Adipose tissue (tissue), 3 donors: Measurements from ENCODE around the gene PIGL. TPM values are rescaled to one million over a fixed set of nuclear protein-coding genes. Genes with fewer than 3 reads are reported as not detected.

Experiments
- H3K27ac ChIP-seq: one replicate; pipeline ENCODE4 v1.5.1; 2013; ENCODE audit warnings: low read depth, low read length
- WGBS, 3 donors: extraction: QIAGEN DNeasy Blood & Tissue Kit; methylation state at CpG; one replicate each; pipeline ENCODE4 v1.1.7; 2013; 5-methylcytosine and 5-hydroxymethylcytosine counted together
- polyA plus RNA-seq, 3 donors: library from polyadenylated mRNA; stranded (reverse); fragments of 200-250 nt; gene quantifications; one replicate each; pipeline ENCODE4 v1.2.3, GENCODE V29; 2013
- donor health status: healthy with polysubstance abuse.
- donor health status: Bipolar disorder and iron deficiency.
- donor health status: healthy.

PIGL gene
- polyA plus RNA-seq, 3 donors: 11.5 to 22.6 (median 18.7) TPM

- 48 to 68% (median 63%) methylated on average over 11 of the region's 11 CpGs for WGBS, 3 donors
- no peak overlapping the region for H3K27ac ChIP-seq
Observed at GRCh38 chr17:16329519-16330271, 112.7 kb downstream of the PIGL start.

GRCh38 chr17:16338391-16338790 is 121.4 kb downstream of the PIGL start:
- H3K27ac ChIP-seq: no peak overlapping the region
- WGBS, 3 donors: 88 to 94% (median 93%) methylated on average over 3 of the region's 3 CpGs

GRCh38 chr17:16339402-16339801 is 122.4 kb downstream of the PIGL start:
- no peak overlapping the region for H3K27ac ChIP-seq
- 98 to 100% (median 100%) methylated on average over 1 of the region's 1 CpG for WGBS, 3 donors

- no peak overlapping the region for H3K27ac ChIP-seq
- 57 to 100% (median 97%) methylated on average over 1 of the region's 1 CpG for WGBS, 3 donors
Observed at GRCh38 chr17:16339959-16340358, 122.9 kb downstream of the PIGL start.

- H3K27ac ChIP-seq: no peak overlapping the region
- 82 to 93% (median 92%) methylated on average over 4 of the region's 4 CpGs for WGBS, 3 donors
Observed at GRCh38 chr17:16342979-16343378, 126.0 kb downstream of the PIGL start.

- 75 to 94% (median 85%) methylated on average over 3 of the region's 3 CpGs for WGBS, 3 donors
- no peak overlapping the region for H3K27ac ChIP-seq
Observed at GRCh38 chr17:16343569-16343968, 126.6 kb downstream of the PIGL start.

GRCh38 chr17:16345565-16345964 is 128.6 kb downstream of the PIGL start:
- 78 to 86% (median 81%) methylated on average over 5 of the region's 5 CpGs for WGBS, 3 donors
- H3K27ac ChIP-seq: no peak overlapping the region

- H3K27ac ChIP-seq: no peak overlapping the region
- WGBS, 3 donors: 94 to 95% (median 94%) methylated on average over 6 of the region's 6 CpGs
Observed at GRCh38 chr17:16346721-16347271, 129.8 kb downstream of the PIGL start.

GRCh38 chr17:16348586-16348985 is 131.6 kb downstream of the PIGL start:
- no peak overlapping the region for H3K27ac ChIP-seq
- WGBS, 3 donors: 92 to 97% (median 94%) methylated on average over 6 of the region's 6 CpGs

- no peak overlapping the region for H3K27ac ChIP-seq
Observed at GRCh38 chr17:16349431-16349830, 132.4 kb downstream of the PIGL start.

GRCh38 chr17:16351831-16352230 is 134.8 kb downstream of the PIGL start:
- no peak overlapping the region for H3K27ac ChIP-seq
- 34 to 42% (median 37%) methylated on average over 10 of the region's 10 CpGs for WGBS, 3 donors

More at GRCh38 chr17:16349431-16349830, 132.4 kb downstream of the PIGL start:
- WGBS, 3 donors: 94 to 97% (median 96%) methylated on average over 5 of the region's 5 CpGs

- no peak overlapping the region for H3K27ac ChIP-seq
Observed at GRCh38 chr17:16352303-16352666, 135.3 kb downstream of the PIGL start.

GRCh38 chr17:16352667-16353316 is 135.8 kb downstream of the PIGL start:
- no peak overlapping the region for H3K27ac ChIP-seq
- 0% methylated on average over 60 to 75 of the region's 75 CpGs for WGBS, 3 donors

More at GRCh38 chr17:16352303-16352666, 135.3 kb downstream of the PIGL start:
- WGBS, 3 donors: 1 to 2% (median 2%) methylated on average over 25 of the region's 25 CpGs

- no peak within 1 kb of the TSS for H3K27ac ChIP-seq
- 15 to 29% (median 18%) methylated on average over 46 to 83 of the region's 83 CpGs for WGBS, 3 donors
Observed at GRCh38 chr17:16353317-16354174, 136.5 kb downstream of the PIGL start, which contains the start of gene CENPV. TSS of gene CENPV (minus strand) at chr17:16353469. CDS start at chr17:16353436, 33 bp downstream.

- WGBS, 3 donors: 91 to 95% (median 92%) methylated on average over 13 to 14 of the region's 14 CpGs
- no peak overlapping the region for H3K27ac ChIP-seq
Observed at GRCh38 chr17:16354585-16354984, 137.6 kb downstream of the PIGL start.

GRCh38 chr17:16358394-16358793 is 141.4 kb downstream of the PIGL start:
- no peak overlapping the region for H3K27ac ChIP-seq

GRCh38 chr17:16361874-16362273 is 144.9 kb downstream of the PIGL start:
- 85 to 87% (median 87%) methylated on average over 8 of the region's 8 CpGs for WGBS, 3 donors

GRCh38 chr17:16363749-16364536 is 146.9 kb downstream of the PIGL start:
- WGBS, 3 donors: 5 to 14% (median 13%) methylated on average over 6 of the region's 6 CpGs
- no peak overlapping the region for H3K27ac ChIP-seq

More at GRCh38 chr17:16361874-16362273, 144.9 kb downstream of the PIGL start:
- H3K27ac ChIP-seq: no peak overlapping the region
